PC-9 (cell line): Measurements from ENCODE around the gene PSMD7. TPM values are rescaled to one million over a fixed set of nuclear protein-coding genes. Genes with fewer than 3 reads are reported as not detected.
A peak's percentile ranks its signal among the peaks of the same experiment; 100 is the strongest.

Experiments
- BruUV-seq: library from RNA; stranded (reverse); fragments of 400-500 nt; replicated peaks from 2 replicates; lab custom pipeline; 2021; lab: Mats Ljungman, UMichigan
- CTCF ChIA-PET: fragments of 300-600 bp; sonication (Branson Sonifier 250); formaldehyde crosslinking; loops from one replicate; lab custom pipeline; 2022; ENCODE audit warnings: antibody characterized with exemption; lab: Charles Lee
- POLR2A ChIA-PET: fragments of 300-600 bp; sonication (Branson Sonifier 250); formaldehyde crosslinking; loops from one replicate; lab custom pipeline; 2022; ENCODE audit warnings: antibody characterized with exemption; ENCODE audit not compliant: unreplicated experiment; lab: Charles Lee
- DNase-seq, 2 experiments: peaks; one replicate each; pipeline versions ENCODE4 v3.0.0 to v3.0.0-alpha.2; 2015 to 2022; ENCODE audit warnings: mixed read lengths in 1 of 2
- H2AFZ ChIP-seq: fragments of 200-600 bp; sonication (generic); 2 replicates; pipeline ENCODE4 v1.8.1; 2017; ENCODE audit warnings: antibody characterized with exemption
- H3F3A ChIP-seq: fragments of 200-600 bp; sonication (generic); 2 replicates; pipeline ENCODE4 v1.8.1; 2017; ENCODE audit warnings: antibody characterized with exemption, mild to moderate bottlenecking, low read depth; ENCODE audit not compliant: insufficient read depth
- H3K27ac ChIP-seq: fragments of 200-600 bp; sonication (generic); 2 replicates; pipeline ENCODE4 v1.6.1; 2016; ENCODE audit warnings: mixed run types
- H3K27me3 ChIP-seq: fragments of 200-600 bp; sonication (generic); 2 replicates; pipeline ENCODE4 v1.6.1; 2016; ENCODE audit warnings: low read depth, mixed run types; ENCODE audit not compliant: insufficient read depth
- H3K36me3 ChIP-seq: fragments of 200-600 bp; sonication (generic); 2 replicates; pipeline ENCODE4 v1.6.1; 2016; ENCODE audit warnings: low read depth, mixed run types
- H3K4me1 ChIP-seq: fragments of 200-600 bp; sonication (generic); replicated peaks from 2 replicates; pipeline ENCODE4 v1.6.1; 2016; ENCODE audit warnings: mixed run types; ENCODE audit not compliant: insufficient read depth
- H3K4me2 ChIP-seq: fragments of 200-600 bp; sonication (generic); 2 replicates; pipeline ENCODE4 v1.6.1; 2017; ENCODE audit warnings: mixed run types
- H3K4me3 ChIP-seq: fragments of 200-600 bp; sonication (generic); 2 replicates; pipeline ENCODE4 v1.6.1; 2016; ENCODE audit warnings: mixed run types
- H3K79me2 ChIP-seq: fragments of 200-600 bp; sonication (generic); 2 replicates; pipeline ENCODE4 v1.6.1; 2017; ENCODE audit warnings: low read depth, mixed run types
- H3K9me2 ChIP-seq: fragments of 200-600 bp; sonication (generic); 2 replicates; pipeline ENCODE4 v1.8.1; 2017; ENCODE audit warnings: mild to moderate bottlenecking; ENCODE audit not compliant: insufficient read depth
- H3K9me3 ChIP-seq: fragments of 200-600 bp; sonication (generic); 2 replicates; pipeline ENCODE4 v1.8.1; 2016; ENCODE audit warnings: low read depth; ENCODE audit not compliant: insufficient read depth
- H4K20me1 ChIP-seq: fragments of 200-600 bp; sonication (generic); 2 replicates; pipeline ENCODE4 v1.8.1; 2017; ENCODE audit not compliant: insufficient read depth
- CTCF ChIP-seq: fragments of 200-600 bp; sonication (generic); conservative IDR thresholded peaks from 2 replicates; pipeline ENCODE4 v1.6.1; 2017; ENCODE audit warnings: mixed run types, antibody characterized with exemption, mild to moderate bottlenecking, moderate library complexity
- EZH2 ChIP-seq: fragments of 200-600 bp; sonication (generic); IDR thresholded peaks from 2 replicates; pipeline ENCODE4 v1.8.0; 2017; ENCODE audit warnings: antibody characterized with exemption, low read depth
- intact Hi-C: fragments of 100-400 bp; cut with micrococcal nuclease; formaldehyde crosslinking; loops from one replicate; pipeline ENCODE4 v1.10.0; 2022; ENCODE audit not compliant: unreplicated experiment
- total RNA-seq: library from RNA; stranded (reverse); gene quantifications from 2 replicates; pipeline ENCODE4 v1.2.3, GENCODE V29; 2021

Gene PSMD7
- total RNA-seq, 1 experiment from 2014 or later: 128 TPM

GRCh38 chr16:74271872-74272271 lies 24.7 kb upstream of the PSMD7 start:
- Histone ChIP-seq H3K9me2 (no peaks in the 10 kb centered on the region), H3K79me2 (no peaks in the 10 kb centered on the region), H4K20me1 (no peaks in the 10 kb centered on the region), H3K27me3 (peaks cover 84% of the 10 kb centered on the region), H3K4me2 (no peak overlapping the region), H3K36me3 (no peaks in the 10 kb centered on the region), H3K4me1 (no peaks in the 10 kb centered on the region), H3K9me3 (no peaks in the 10 kb centered on the region), H3K4me3 (no peak overlapping the region), H3F3A (no peaks in the 10 kb centered on the region), H2AFZ (no peak overlapping the region), H3K27ac (no peak overlapping the region)
- intact Hi-C loops: loop anchor here (10.0 kb wide), 1 partner anchor 297 kb away; no protein-coding TSS in a partner anchor
- no peak for DNase-seq
- ChIA-PET POLR2A (interaction anchor here (0.5 kb wide), 2 partner anchors 101 to 472 kb away, joined by 3 read pairs; no protein-coding TSS in a partner anchor), CTCF (no interaction called here)
- no TSS peak for BruUV-seq
- no peak for TF ChIP-seq CTCF
- TF ChIP-seq EZH2: no peak

DNA sequence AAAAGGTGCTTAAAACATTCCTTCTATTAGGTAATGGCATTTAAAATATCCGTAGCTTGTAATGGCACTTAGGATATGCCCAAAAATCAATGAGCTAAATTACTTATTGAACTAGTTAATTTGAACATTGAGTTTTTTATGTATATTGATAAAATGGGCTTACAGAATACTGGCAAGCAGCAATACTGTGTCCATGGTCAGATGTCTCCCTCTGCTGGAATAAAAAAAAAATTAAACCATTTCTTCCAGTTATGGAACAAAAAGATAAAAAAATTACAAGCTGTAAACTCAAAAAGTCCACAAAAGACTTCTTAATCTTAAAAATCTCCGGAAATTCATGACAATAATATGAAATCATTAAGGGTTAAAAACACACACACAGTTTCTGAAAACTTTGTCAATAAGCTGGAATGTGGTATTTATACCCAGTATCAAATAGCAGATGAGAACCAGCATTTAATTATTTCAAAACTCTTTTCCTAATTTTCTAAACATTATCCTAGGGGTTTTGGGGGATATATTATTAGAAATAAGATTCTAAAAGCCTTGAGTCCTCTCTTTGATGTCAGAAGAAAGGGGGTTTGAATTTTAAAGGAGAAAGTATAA lies 21.5 kb upstream of the PSMD7 start:
- no peaks in the 10 kb centered on the region for H3K79me2 ChIP-seq
- H3K36me3 ChIP-seq: no peaks in the 10 kb centered on the region
- H3K4me1 ChIP-seq: no peaks in the 10 kb centered on the region
- no peak overlapping the region for H3K4me3 ChIP-seq
- H3K4me2 ChIP-seq: no peak overlapping the region
- H3F3A ChIP-seq: no peaks in the 10 kb centered on the region
- no peaks in the 10 kb centered on the region for H4K20me1 ChIP-seq
- H3K9me2 ChIP-seq: no peaks in the 10 kb centered on the region
- no peak overlapping the region for H2AFZ ChIP-seq
- intact Hi-C loops: loop anchor here (10.0 kb wide), 1 partner anchor 300 kb away; no protein-coding TSS in a partner anchor
- DNase-seq: peak in 1 of 2 experiments; percentile 45
- H3K9me3 ChIP-seq: no peaks in the 10 kb centered on the region
- H3K27ac ChIP-seq: no peak overlapping the region
- CTCF ChIA-PET: interaction anchor here (0.6 kb wide), 4 partner anchors 11 to 1791 kb away, joined by 3 to 10 read pairs (median 4); no protein-coding TSS in a partner anchor
- no peak for TF ChIP-seq EZH2
- peak; percentile 75 for TF ChIP-seq CTCF
- POLR2A ChIA-PET: no interaction called here
- no TSS peak for BruUV-seq
- peaks cover 70% of the 10 kb centered on the region for H3K27me3 ChIP-seq

- no peak for TF ChIP-seq EZH2
- no peak for TF ChIP-seq CTCF
- no peak for DNase-seq
- intact Hi-C loops: loop anchor here (10.0 kb wide), 1 partner anchor 301 kb away; no protein-coding TSS in a partner anchor
- H3K79me2 ChIP-seq: no peaks in the 10 kb centered on the region
- no peak overlapping the region for H3K27ac ChIP-seq
- no peaks in the 10 kb centered on the region for H3K9me3 ChIP-seq
- no peaks in the 10 kb centered on the region for H3F3A ChIP-seq
- H3K27me3 ChIP-seq: peaks cover 70% of the 10 kb centered on the region
- no peaks in the 10 kb centered on the region for H3K36me3 ChIP-seq
- POLR2A ChIA-PET: interaction anchor here (0.7 kb wide), 1 partner anchor 1007 kb away, joined by 19 read pairs; no protein-coding TSS in a partner anchor
- H3K4me2 ChIP-seq: no peak overlapping the region
- no TSS peak for BruUV-seq
- H3K9me2 ChIP-seq: no peaks in the 10 kb centered on the region
- CTCF ChIA-PET: interaction anchor here (0.6 kb wide), 3 partner anchors 10 to 1791 kb away, joined by 3 to 10 read pairs (median 4); no protein-coding TSS in a partner anchor
- no peak overlapping the region for H2AFZ ChIP-seq
- H3K4me1 ChIP-seq: no peaks in the 10 kb centered on the region
- H4K20me1 ChIP-seq: no peaks in the 10 kb centered on the region
- H3K4me3 ChIP-seq: no peak overlapping the region
These were observed 20.9 kb upstream of the PSMD7 start for GRCh38 chr16:74275711-74276110.
